ENCODE results near the gene CSKMT. TPM values are rescaled to one million over a fixed set of nuclear protein-coding genes. Genes with fewer than 3 reads are reported as not detected.

The CSKMT gene
- total RNA-seq, 1 experiment from 2014 or later: 16.3 TPM

- DNase-seq: peak; percentile 97
- H3K9me3 ChIP-seq (ENCODE audit: low read length): no peaks in the 10 kb centered on the region
- peak overlapping the region; percentile 54 for H3K27ac ChIP-seq (ENCODE audit: low read length)
- H3K4me1 ChIP-seq (ENCODE audit: insufficient read depth, low read length): peaks cover 17% of the 10 kb centered on the region
- 0 out of 2 replicates have a peak, but pooled peaks cover 5% of the 10 kb centered on the region for H3K79me2 ChIP-seq (ENCODE audit: low read length)
- H3K27me3 ChIP-seq (ENCODE audit: low read length): no peaks in the 10 kb centered on the region
- intact Hi-C loops (cut with micrococcal nuclease): loop anchor here (2.0 kb wide), 1 partner anchor 23 kb away; the partner anchor contains the start of gene TTC9C
- ATAC-seq: peak; percentile 89
- H4K20me1 ChIP-seq (ENCODE audit: low read length): no peaks in the 10 kb centered on the region
- H3K9ac ChIP-seq (ENCODE audit: low read length): peak overlapping the region; percentile 72
- H2AFZ ChIP-seq (ENCODE audit: low read length): peak overlapping the region; percentile 88
- peak overlapping the region; percentile 89 for H3K4me2 ChIP-seq (ENCODE audit: low read length)
- H3F3A ChIP-seq (ENCODE audit: low read length, unreplicated experiment): peaks cover 6% of the 10 kb centered on the region
- TF ChIP-seq CTCF (conservative IDR thresholded peaks at IDR 0.05; ENCODE audit: low read depth, low read length): no peak
- no peak for TF ChIP-seq EZH2 (IDR thresholded peaks at IDR 0.05; ENCODE audit: low read length, unreplicated experiment)
- TF ChIP-seq EZH2phosphoT487 (IDR thresholded peaks at IDR 0.05; ENCODE audit: borderline replicate concordance, low read length): no peak
- no peaks in the 10 kb centered on the region for H3K9me2 ChIP-seq (replicated peaks; ENCODE audit: low read length)
- TSS peak; percentile 19 for BruUV-seq (replicated peaks)
- ChIA-PET CTCF (interaction anchor here (0.6 to 1.7 kb wide), 4 partner anchors 12 to 25 kb away, joined by 3 to 11 read pairs (median 4); partner anchors contain the start of gene HNRNPUL2), POLR2A (ENCODE audit: unreplicated experiment) (interaction anchor here (0.6 to 1.1 kb wide), 7 partner anchors 48 to 154 kb away, joined by 3 to 11 read pairs (median 5); partner anchors contain the start of genes TAF6L and ZBTB3)
- H3K4me3 ChIP-seq (ENCODE audit: low read length): peak overlapping the region; percentile 87
- H3K36me3 ChIP-seq (ENCODE audit: low read depth, low read length): peaks cover 18% of the 10 kb centered on the region
Measured at GRCh38 chr11:62705880-62706849, 41.1 kb downstream of the CSKMT start.

GRCh38 chr11:62706850-62707247 lies 41.7 kb downstream of the CSKMT start:
- ChIA-PET CTCF (interaction anchor here (0.6 to 1.7 kb wide), 2 partner anchors 13 to 26 kb away, joined by 4 to 11 read pairs; no protein-coding TSS in a partner anchor), POLR2A (ENCODE audit: unreplicated experiment) (interaction anchor here (0.6 to 0.7 kb wide), 6 partner anchors 47 to 154 kb away, joined by 3 to 11 read pairs (median 5); partner anchors contain the start of genes TAF6L and ZBTB3)
- Histone ChIP-seq H3K9me3 (ENCODE audit: low read length) (no peaks in the 10 kb centered on the region), H3K79me2 (ENCODE audit: low read length) (0 out of 2 replicates have a peak, but pooled peaks cover 5% of the 10 kb centered on the region), H3K4me3 (ENCODE audit: low read length) (no peak overlapping the region; the same call in 1 of the 2 replicates), H3K4me1 (ENCODE audit: insufficient read depth, low read length) (peaks cover 17% of the 10 kb centered on the region), H3K9ac (ENCODE audit: low read length) (no peak overlapping the region), H4K20me1 (ENCODE audit: low read length) (no peaks in the 10 kb centered on the region), H3K4me2 (ENCODE audit: low read length) (peak overlapping the region; percentile 89), H3K9me2 (replicated peaks; ENCODE audit: low read length) (no peaks in the 10 kb centered on the region), H3K27me3 (ENCODE audit: low read length) (no peaks in the 10 kb centered on the region), H2AFZ (ENCODE audit: low read length) (peak overlapping the region; percentile 76; the same call in 1 of the 2 replicates), H3K36me3 (ENCODE audit: low read depth, low read length) (peaks cover 22% of the 10 kb centered on the region), H3K27ac (ENCODE audit: low read length) (no peak overlapping the region), H3F3A (ENCODE audit: low read length, unreplicated experiment) (peaks cover 6% of the 10 kb centered on the region)
- no peak for TF ChIP-seq CTCF (conservative IDR thresholded peaks at IDR 0.05; ENCODE audit: low read depth, low read length)
- TF ChIP-seq EZH2 (IDR thresholded peaks at IDR 0.05; ENCODE audit: low read length, unreplicated experiment): no peak
- TF ChIP-seq EZH2phosphoT487 (IDR thresholded peaks at IDR 0.05; ENCODE audit: borderline replicate concordance, low read length): no peak
- DNase-seq (peak; percentile 21), ATAC-seq (no peak; the same call in 1 of the 2 replicates)
- BruUV-seq (replicated peaks): no TSS peak
- intact Hi-C loops (cut with micrococcal nuclease): loop anchor here (2.0 kb wide), 1 partner anchor 22 kb away; the partner anchor contains the start of gene TTC9C

Data from PC-3 (cell line).